DOHH2 (cell line): ENCODE measurements around the gene CACNA2D2.

ENCODE experiments used
- H3F3A ChIP-seq: fragments of 200-600 bp; sonication (generic), shearing (Covaris generic); 2 replicates; pipeline ENCODE4 v1.6.0; 2016; ENCODE audit warnings: antibody characterized with exemption, mild to moderate bottlenecking; ENCODE audit not compliant: control insufficient read depth, insufficient read depth
- H3K27ac ChIP-seq: fragments of 200-600 bp; sonication (generic); 2 replicates; pipeline ENCODE4 v1.5.1; 2014; ENCODE audit warnings: low read depth, mild to moderate bottlenecking, low read length, moderate library complexity
- H3K27me3 ChIP-seq: fragments of 200-600 bp; sonication (generic); 2 replicates; pipeline ENCODE4 v1.6.1; 2014; ENCODE audit warnings: mild to moderate bottlenecking, low read length, mixed read lengths; ENCODE audit not compliant: control insufficient read depth
- H3K36me3 ChIP-seq: fragments of 200-600 bp; sonication (generic); 2 replicates; pipeline ENCODE4 v1.6.1; 2014; ENCODE audit warnings: mild to moderate bottlenecking, low read length, moderate library complexity, mixed read lengths; ENCODE audit not compliant: control insufficient read depth
- H3K4me1 ChIP-seq: fragments of 200-600 bp; sonication (generic); 2 replicates; pipeline ENCODE4 v1.6.1; 2014; ENCODE audit warnings: mild to moderate bottlenecking, low read length, mixed read lengths; ENCODE audit not compliant: control insufficient read depth
- H3K4me2 ChIP-seq: fragments of 200-600 bp; sonication (generic); 2 replicates; pipeline ENCODE4 v1.6.0; 2014; ENCODE audit warnings: mild to moderate bottlenecking, low read length, moderate library complexity
- H3K4me3 ChIP-seq: fragments of 200-600 bp; sonication (generic); 2 replicates; pipeline ENCODE4 v1.5.1; 2014; ENCODE audit warnings: mild to moderate bottlenecking, low read length, mixed read lengths
- H3K79me2 ChIP-seq: fragments of 200-600 bp; sonication (generic); 2 replicates; pipeline ENCODE4 v1.6.1; 2014; ENCODE audit warnings: mild to moderate bottlenecking, low read length, mixed read lengths; ENCODE audit not compliant: control insufficient read depth
- H3K9me2 ChIP-seq: fragments of 200-600 bp; sonication (generic); replicated peaks from 2 replicates; pipeline ENCODE4 v1.6.1; 2014; ENCODE audit warnings: mild to moderate bottlenecking, low read length, mixed read lengths; ENCODE audit not compliant: control insufficient read depth
- H3K9me3 ChIP-seq: fragments of 200-600 bp; sonication (generic); 2 replicates; pipeline ENCODE4 v1.6.1; 2014; ENCODE audit warnings: antibody characterized with exemption, low read length, mixed read lengths; ENCODE audit not compliant: control insufficient read depth, insufficient read depth
- H4K20me1 ChIP-seq: fragments of 200-600 bp; sonication (generic); 2 replicates; pipeline ENCODE4 v1.6.0; 2014; ENCODE audit warnings: low read depth, mild to moderate bottlenecking, antibody characterized with exemption, low read length, moderate library complexity; ENCODE audit not compliant: control insufficient read depth, insufficient read depth
- EZH2phosphoT487 ChIP-seq: fragments of 200-600 bp; sonication (generic); IDR thresholded peaks from 2 replicates; pipeline ENCODE4 v1.6.1; 2017; ENCODE audit warnings: borderline replicate concordance, mild to moderate bottlenecking, antibody characterized with exemption, low read length, moderate library complexity, mixed read lengths
- TF ChIP-seq, protein P1 (sequence below): fragments of 200-600 bp; sonication (generic); IDR thresholded peaks from one replicate; pipeline ENCODE4 v1.5.1; 2014; ENCODE audit warnings: antibody characterized with exemption, mild to moderate bottlenecking, low read depth, low read length; ENCODE audit not compliant: poor library complexity, severe bottlenecking

The CACNA2D2 gene

DNA sequence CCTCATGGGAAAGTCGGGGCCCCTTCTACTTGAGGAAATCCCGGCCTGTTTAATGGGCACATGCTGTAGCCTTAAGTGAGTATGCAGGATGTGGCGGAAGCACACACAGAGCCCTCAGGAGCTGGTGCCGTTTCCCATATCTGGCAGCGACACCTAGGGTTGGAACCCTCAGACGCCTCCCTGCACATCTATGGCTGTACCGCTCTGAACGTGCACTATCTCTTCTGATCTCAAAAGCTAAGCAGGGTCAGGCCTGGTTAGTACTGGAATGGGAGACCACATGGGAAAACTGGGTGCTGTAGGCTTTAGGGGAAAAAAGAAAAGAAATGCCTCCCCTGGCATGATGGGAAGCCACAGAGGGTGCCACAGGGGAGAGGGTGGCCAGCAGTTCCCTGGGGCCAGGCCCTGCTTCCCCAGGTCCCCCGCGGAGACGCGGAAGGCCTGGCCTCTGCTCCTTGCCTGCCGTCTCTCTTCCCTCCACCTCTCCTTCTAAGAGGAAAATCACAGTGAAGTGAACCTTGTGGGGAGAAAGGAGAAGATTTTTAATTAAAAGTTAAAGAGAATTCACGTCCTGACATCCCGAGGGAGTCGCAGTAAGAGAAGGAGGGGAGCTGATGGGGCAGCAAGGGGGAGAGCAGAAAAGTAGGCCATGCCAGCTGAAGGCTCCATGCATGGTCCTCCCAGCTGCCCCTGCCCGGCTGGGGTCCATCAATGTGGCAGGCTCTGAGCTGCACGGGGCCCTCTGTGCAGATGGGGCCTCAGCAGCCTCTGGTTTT lies 83.7 kb downstream of the CACNA2D2 start:
- Histone ChIP-seq H3K27me3 (0 out of 2 replicates have a peak, but pooled peaks cover 3% of the 10 kb centered on the region), H3K36me3 (no peaks in the 10 kb centered on the region), H3K9me2 (no peaks in the 10 kb centered on the region), H3K4me1 (no peaks in the 10 kb centered on the region), H3K79me2 (no peaks in the 10 kb centered on the region), H3K4me2 (no peak overlapping the region), H4K20me1 (no peaks in the 10 kb centered on the region), H3K4me3 (no peak overlapping the region), H3F3A (no peaks in the 10 kb centered on the region), H3K27ac (no peak overlapping the region), H3K9me3 (no peaks in the 10 kb centered on the region)
- TF ChIP-seq, protein P1, sequence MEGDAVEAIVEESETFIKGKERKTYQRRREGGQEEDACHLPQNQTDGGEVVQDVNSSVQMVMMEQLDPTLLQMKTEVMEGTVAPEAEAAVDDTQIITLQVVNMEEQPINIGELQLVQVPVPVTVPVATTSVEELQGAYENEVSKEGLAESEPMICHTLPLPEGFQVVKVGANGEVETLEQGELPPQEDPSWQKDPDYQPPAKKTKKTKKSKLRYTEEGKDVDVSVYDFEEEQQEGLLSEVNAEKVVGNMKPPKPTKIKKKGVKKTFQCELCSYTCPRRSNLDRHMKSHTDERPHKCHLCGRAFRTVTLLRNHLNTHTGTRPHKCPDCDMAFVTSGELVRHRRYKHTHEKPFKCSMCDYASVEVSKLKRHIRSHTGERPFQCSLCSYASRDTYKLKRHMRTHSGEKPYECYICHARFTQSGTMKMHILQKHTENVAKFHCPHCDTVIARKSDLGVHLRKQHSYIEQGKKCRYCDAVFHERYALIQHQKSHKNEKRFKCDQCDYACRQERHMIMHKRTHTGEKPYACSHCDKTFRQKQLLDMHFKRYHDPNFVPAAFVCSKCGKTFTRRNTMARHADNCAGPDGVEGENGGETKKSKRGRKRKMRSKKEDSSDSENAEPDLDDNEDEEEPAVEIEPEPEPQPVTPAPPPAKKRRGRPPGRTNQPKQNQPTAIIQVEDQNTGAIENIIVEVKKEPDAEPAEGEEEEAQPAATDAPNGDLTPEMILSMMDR = no peak
- no peak for TF ChIP-seq EZH2phosphoT487

DNA sequence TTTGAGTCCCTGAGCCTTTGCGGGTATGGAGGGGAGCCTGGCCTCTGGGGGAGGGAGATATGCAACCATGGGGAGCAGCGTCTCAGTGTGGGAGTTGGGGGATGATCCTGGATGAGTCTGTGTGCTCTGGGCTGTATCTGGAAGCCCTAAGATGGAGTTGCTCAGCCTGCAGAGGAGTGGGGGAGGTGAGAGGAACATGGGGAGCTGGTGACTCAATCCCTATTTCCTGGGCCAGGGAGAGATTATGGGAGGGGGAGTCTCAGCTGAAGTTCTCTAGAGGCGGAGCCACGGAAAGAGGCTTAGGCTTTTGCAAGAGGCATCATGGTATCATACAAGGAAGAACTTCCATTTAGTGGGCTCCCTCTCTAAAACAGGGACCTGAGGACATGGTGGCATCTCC lies 84.6 kb downstream of the CACNA2D2 start:
- Histone ChIP-seq H3K4me2 (no peak overlapping the region), H3K4me1 (no peaks in the 10 kb centered on the region), H3K36me3 (no peaks in the 10 kb centered on the region), H3K27ac (no peak overlapping the region), H3F3A (no peaks in the 10 kb centered on the region), H3K27me3 (0 out of 2 replicates have a peak, but pooled peaks cover 3% of the 10 kb centered on the region), H3K9me2 (no peaks in the 10 kb centered on the region), H3K4me3 (no peak overlapping the region), H3K9me3 (no peaks in the 10 kb centered on the region), H3K79me2 (no peaks in the 10 kb centered on the region), H4K20me1 (no peaks in the 10 kb centered on the region)
- TF ChIP-seq EZH2phosphoT487 = no peak
- TF ChIP-seq, protein P1 = no peak

- Histone ChIP-seq H3K27me3 (0 out of 2 replicates have a peak, but pooled peaks cover 3% of the 10 kb centered on the region), H3K79me2 (no peaks in the 10 kb centered on the region), H3K36me3 (no peaks in the 10 kb centered on the region), H3K9me3 (no peaks in the 10 kb centered on the region), H3K27ac (no peak overlapping the region), H3F3A (no peaks in the 10 kb centered on the region), H3K4me2 (no peak overlapping the region), H3K4me3 (no peak overlapping the region), H4K20me1 (no peaks in the 10 kb centered on the region), H3K4me1 (no peaks in the 10 kb centered on the region), H3K9me2 (no peaks in the 10 kb centered on the region)
- TF ChIP-seq EZH2phosphoT487 = no peak
Measured at GRCh38 chr3:50417637-50418033, 85.8 kb downstream of the CACNA2D2 start.
